Central memory CD8-positive, alpha-beta T cell (primary cell): ENCODE measurements around the gene RNF212.
A peak's percentile ranks its signal among the peaks of the same experiment; 100 is the strongest.

Experiments
- ATAC-seq: fragments of 150-1000 bp; cut with Tn5 transposase; replicated peaks from 2 replicates; pipeline ENCODE4 v1.10.0; 2022; ENCODE audit warnings: mild to moderate bottlenecking, moderate FRiP score, moderate number of reproducible peaks; ENCODE audit not compliant: poor library complexity, severe bottlenecking; ENCODE audit errors: extremely low read depth
- DNase-seq, 2 donors: peaks; one replicate each; pipeline ENCODE4 v3.0.0; 2021; ENCODE audit warnings: low spot score in 2 of 2
- H3K27ac Mint-ChIP-seq: one replicate; pipeline ENCODE4 v1.8.0; 2022; ENCODE audit warnings: low read depth, mild to moderate bottlenecking, moderate library complexity, mixed read lengths
- H3K27me3 Mint-ChIP-seq: one replicate; pipeline ENCODE4 v1.8.0; 2022; ENCODE audit warnings: mixed read lengths
- H3K36me3 Mint-ChIP-seq: one replicate; pipeline ENCODE4 v1.8.0; 2022; ENCODE audit warnings: mild to moderate bottlenecking, moderate library complexity, mixed read lengths; ENCODE audit not compliant: insufficient read depth
- H3K4me1 Mint-ChIP-seq: one replicate; pipeline ENCODE4 v1.8.0; 2022; ENCODE audit warnings: mixed read lengths
- H3K4me3 Mint-ChIP-seq: one replicate; pipeline ENCODE4 v1.8.0; 2022; ENCODE audit warnings: mild to moderate bottlenecking, moderate library complexity, mixed read lengths
- H3K9me3 Mint-ChIP-seq: one replicate; pipeline ENCODE4 v1.8.0; 2022; ENCODE audit warnings: mixed read lengths

RNF212 gene

DNA sequence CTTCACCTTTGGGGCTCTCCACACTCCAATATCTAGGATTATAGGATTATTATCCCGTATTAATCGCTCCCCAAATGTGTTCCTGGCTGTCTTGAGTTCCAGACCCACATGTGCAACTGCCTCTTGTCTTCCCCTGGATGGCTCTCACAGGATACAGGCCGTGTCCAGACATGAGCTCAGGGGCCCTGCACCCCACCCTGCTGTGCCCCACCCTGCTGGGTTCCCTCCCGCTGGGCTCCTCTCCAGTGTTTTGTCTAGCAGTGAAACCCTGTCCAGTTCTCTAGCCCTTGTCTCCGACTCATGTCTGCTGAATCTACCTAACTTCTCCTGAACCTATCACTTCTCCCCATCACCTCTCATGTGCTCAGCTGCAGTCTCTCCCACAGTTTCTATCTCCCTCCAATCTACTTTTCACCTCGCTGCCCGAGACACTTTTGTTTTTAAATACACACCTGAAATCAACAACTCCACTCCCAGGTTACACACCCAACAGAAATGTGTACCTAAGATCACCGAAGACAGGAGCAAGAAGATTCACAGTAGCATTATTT, 2.0 kb downstream of the RNF212 start:
- Mint-ChIP-seq H3K27ac (no peak overlapping the region), H3K4me1 (no peaks in the 10 kb centered on the region), H3K36me3 (peaks cover 2% of the 10 kb centered on the region), H3K27me3 (peaks cover 31% of the 10 kb centered on the region), H3K9me3 (no peaks in the 10 kb centered on the region), H3K4me3 (no peak overlapping the region)
- ATAC-seq (no peak), DNase-seq (no peak)

DNA sequence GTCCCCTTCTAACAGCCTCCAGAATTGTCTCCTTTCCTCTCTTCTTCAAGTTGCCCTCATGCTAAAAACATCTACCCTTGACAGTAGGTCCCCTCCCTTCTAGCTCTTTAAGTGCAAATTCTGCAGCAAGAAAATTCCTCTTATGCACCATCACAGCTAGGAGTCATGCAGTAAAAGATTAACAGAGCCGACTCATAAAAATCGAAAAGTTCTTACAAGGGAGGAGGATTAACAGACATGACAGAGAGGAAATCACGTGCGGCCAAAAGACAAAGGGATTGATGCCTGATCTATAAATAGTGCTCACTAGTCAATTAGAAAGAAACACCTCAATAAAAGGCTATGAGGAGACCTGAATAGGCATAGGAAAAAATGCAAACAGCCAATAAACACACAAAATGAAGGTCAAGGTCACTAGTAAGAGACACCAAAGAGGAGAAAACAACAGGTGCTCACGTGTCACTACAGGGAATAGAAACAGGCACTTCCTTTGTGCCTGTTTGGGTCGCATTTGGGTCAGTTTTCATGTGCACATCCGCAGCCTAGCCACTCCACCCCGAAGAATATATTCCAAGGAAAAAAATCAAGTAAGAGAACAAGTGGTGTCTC, 3.4 kb downstream of the RNF212 start:
- Mint-ChIP-seq H3K9me3 (no peaks in the 10 kb centered on the region), H3K36me3 (peaks cover 2% of the 10 kb centered on the region), H3K4me1 (no peaks in the 10 kb centered on the region), H3K4me3 (no peak overlapping the region), H3K27me3 (peaks cover 30% of the 10 kb centered on the region), H3K27ac (no peak overlapping the region)
- no peak for DNase-seq
- no peak for ATAC-seq

DNA sequence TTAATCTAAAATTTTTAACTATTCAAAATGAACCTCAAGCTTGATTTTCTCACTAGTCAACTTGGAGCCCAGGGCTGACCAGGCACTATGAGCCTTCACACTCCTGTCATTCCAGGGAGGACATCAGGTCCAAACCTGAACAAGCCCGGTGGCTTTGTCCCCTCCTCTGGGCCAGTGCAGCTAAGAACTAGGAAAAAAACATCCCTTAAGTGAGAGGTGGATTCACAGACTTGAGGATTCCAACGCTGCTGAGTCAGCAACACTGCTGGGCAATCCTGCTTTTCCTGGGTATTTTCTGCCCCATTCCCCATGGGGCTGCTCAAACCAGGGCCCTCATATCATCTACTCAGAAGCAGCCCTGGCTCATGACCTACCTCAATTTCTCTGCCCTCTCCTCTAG, 4.0 kb downstream of the RNF212 start:
- no peak for ATAC-seq
- no peaks in the 10 kb centered on the region for H3K9me3 Mint-ChIP-seq
- no peaks in the 10 kb centered on the region for H3K36me3 Mint-ChIP-seq
- no peak overlapping the region for H3K4me3 Mint-ChIP-seq
- no peaks in the 10 kb centered on the region for H3K4me1 Mint-ChIP-seq
- DNase-seq, result no peak
- peaks cover 30% of the 10 kb centered on the region for H3K27me3 Mint-ChIP-seq
- H3K27ac Mint-ChIP-seq, result no peak overlapping the region

DNA sequence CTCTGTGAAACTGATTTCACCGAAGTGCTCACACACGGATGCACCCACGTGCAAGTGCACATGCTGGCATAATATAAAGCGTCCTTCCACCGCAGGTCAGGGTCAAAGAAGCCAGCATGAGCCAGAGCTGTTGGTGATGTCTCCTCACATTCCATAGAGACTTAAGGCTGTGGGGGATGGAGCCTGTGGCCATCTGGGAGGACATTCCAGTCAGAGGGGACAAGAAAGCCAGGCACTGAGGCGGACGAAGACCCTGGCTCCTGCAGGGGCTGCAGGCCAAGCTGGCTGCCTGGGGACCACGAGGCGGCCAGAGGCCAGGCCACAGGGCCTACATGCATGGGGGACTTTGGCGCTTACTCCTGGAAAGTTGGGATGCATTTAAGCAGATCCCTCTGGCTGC, 7.7 kb downstream of the RNF212 start:
- Mint-ChIP-seq H3K4me3 (no peak overlapping the region), H3K4me1 (no peaks in the 10 kb centered on the region)

DNA sequence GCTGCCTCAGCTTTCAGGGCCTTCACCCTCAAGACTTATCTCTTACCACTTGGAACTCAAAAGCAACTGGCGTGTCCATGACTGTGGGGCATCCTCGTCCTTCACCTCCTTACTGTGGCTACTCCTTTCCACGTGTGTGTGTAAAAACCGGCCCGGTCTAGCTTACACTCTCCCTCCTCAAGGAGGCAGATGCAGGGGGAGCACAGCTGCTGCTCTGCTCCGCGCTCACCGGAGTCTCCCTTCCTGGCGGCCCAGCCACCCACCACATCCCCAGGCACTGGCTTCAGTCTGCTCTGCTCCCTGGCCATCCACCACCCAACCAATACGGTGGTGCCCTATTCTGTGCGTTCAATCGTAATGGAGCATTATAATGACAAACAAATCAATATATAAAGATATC, 8.3 kb downstream of the RNF212 start:
- Mint-ChIP-seq H3K9me3 (no peaks in the 10 kb centered on the region), H3K27ac (no peak overlapping the region), H3K27me3 (peaks cover 8% of the 10 kb centered on the region), H3K36me3 (no peaks in the 10 kb centered on the region), H3K4me3 (no peak overlapping the region), H3K4me1 (no peaks in the 10 kb centered on the region)
- ATAC-seq (no peak), DNase-seq (no peak)

More for the DNA sequence above, 7.7 kb downstream of the RNF212 start:
- H3K27ac Mint-ChIP-seq, result peak overlapping the region; percentile 53
- no peak for ATAC-seq
- DNase-seq, result no peak
- no peaks in the 10 kb centered on the region for H3K36me3 Mint-ChIP-seq
- peaks cover 14% of the 10 kb centered on the region for H3K27me3 Mint-ChIP-seq
- H3K9me3 Mint-ChIP-seq, result no peaks in the 10 kb centered on the region

DNA sequence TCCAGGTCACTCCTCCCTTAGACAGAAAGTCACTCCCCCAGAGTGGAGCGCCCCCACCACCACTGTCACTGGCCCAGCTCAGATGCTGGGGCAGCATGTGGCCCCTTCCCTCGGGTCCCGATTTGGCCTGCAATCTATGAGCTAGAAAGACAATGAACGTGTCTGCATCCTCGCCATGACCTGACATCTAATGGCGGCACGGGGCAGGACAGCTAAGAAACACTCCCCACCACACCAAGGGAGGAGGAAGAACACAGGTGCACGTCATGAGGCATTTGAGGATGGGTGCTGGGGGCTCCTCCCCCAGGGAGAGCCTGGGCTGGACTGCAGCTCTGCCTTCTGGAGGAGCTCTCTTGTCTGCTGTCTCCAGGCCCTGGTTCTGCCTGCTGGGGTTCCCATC, 8.7 kb downstream of the RNF212 start:
- Mint-ChIP-seq H3K27ac (no peak overlapping the region), H3K9me3 (no peaks in the 10 kb centered on the region), H3K4me1 (no peaks in the 10 kb centered on the region), H3K27me3 (peaks cover 4% of the 10 kb centered on the region), H3K4me3 (no peak overlapping the region), H3K36me3 (no peaks in the 10 kb centered on the region)
- ATAC-seq (no peak), DNase-seq (no peak)

DNA sequence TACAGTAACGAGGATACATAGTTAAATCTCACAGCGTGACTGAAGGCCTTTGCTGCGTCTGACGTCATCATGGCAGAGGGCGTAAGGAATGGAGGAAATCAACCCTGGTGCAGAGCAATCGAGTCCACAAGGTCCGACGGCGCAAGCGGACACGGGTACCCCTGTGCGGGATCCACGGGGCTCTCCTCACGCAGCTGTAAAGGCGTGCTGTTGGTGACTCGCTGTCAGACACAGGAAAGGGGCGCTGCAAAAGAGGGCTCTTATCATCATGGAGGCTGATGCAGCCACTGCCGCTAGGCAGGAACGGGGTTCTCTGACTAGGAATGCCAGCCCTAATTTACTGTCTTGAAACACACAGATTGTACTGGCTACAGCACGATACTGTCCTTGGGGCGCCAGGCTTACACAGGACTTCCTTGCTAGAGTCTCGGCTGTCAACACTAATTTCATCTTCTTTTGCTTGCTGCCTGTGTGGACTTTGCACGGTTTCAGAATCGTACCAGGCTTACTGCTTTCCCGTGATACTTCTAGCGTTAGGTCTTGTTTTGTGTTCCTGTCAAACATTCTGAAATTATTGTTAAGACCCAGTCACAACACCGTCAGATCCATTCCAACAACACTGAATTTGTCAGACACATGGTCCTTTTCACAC, 13.6 kb downstream of the RNF212 start:
- Mint-ChIP-seq H3K27ac (no peak overlapping the region), H3K36me3 (no peaks in the 10 kb centered on the region), H3K4me3 (no peak overlapping the region), H3K9me3 (no peaks in the 10 kb centered on the region), H3K4me1 (no peaks in the 10 kb centered on the region), H3K27me3 (no peaks in the 10 kb centered on the region)
- no peak for ATAC-seq
- DNase-seq, result no peak

DNA sequence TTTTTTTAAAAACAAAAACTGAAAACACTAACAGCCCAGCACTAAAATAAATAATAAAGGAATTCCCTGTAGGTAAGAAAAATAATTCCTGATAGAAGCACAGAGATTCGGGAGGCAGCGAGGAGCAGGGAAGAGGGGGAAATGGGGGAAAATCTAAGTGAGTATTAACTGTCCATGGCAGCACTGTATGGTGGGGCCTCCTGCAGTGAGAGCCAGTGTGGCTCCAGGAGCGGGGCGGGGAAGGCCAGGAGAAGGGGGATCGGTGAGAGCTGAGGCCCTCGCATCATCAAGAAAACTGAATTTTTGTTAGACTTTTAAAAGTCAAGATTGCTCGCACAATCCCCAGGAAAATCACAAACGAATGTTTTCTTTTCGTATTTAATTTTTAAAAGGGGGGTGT, 14.1 kb downstream of the RNF212 start:
- DNase-seq (no peak), ATAC-seq (no peak)
- no peaks in the 10 kb centered on the region for H3K4me1 Mint-ChIP-seq
- H3K9me3 Mint-ChIP-seq, result no peaks in the 10 kb centered on the region
- H3K4me3 Mint-ChIP-seq, result no peak overlapping the region
- peaks cover 4% of the 10 kb centered on the region for H3K27me3 Mint-ChIP-seq
- no peak overlapping the region for H3K27ac Mint-ChIP-seq
- H3K36me3 Mint-ChIP-seq, result no peaks in the 10 kb centered on the region

DNA sequence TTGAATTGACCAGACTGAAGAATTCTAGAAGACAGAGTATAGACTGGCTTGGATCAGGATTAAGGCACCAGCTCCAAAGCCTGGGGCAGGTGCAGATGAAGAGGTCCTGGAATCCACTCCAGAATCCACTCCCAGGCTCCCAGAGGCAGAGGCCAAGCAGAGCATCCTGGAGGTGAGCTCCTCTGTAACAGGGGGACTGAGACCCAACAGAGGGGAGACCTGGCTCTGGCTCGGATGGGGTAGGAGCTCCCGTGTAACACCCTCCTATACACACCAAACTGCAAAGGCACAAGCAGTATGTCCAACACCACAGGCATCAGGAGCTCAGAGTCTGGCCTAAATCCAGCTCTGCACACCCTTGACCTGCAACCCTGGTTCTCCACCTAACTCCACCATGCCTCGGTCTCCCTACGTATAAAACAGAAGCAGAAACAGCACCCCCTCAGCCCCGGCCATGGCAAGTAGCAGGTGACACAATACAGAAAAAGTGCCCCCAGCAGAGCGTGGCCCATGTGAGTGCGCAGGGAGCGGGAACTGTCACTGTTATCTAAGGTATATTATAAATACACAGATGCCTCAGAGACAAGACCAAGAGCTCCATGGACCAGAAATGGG, 14.9 kb downstream of the RNF212 start:
- H3K9me3 Mint-ChIP-seq, result no peaks in the 10 kb centered on the region
- H3K36me3 Mint-ChIP-seq, result peaks cover 3% of the 10 kb centered on the region
- no peak overlapping the region for H3K27ac Mint-ChIP-seq
- no peaks in the 10 kb centered on the region for H3K4me1 Mint-ChIP-seq
- ATAC-seq (no peak), DNase-seq (no peak)
- peaks cover 12% of the 10 kb centered on the region for H3K27me3 Mint-ChIP-seq
- no peak overlapping the region for H3K4me3 Mint-ChIP-seq

DNA sequence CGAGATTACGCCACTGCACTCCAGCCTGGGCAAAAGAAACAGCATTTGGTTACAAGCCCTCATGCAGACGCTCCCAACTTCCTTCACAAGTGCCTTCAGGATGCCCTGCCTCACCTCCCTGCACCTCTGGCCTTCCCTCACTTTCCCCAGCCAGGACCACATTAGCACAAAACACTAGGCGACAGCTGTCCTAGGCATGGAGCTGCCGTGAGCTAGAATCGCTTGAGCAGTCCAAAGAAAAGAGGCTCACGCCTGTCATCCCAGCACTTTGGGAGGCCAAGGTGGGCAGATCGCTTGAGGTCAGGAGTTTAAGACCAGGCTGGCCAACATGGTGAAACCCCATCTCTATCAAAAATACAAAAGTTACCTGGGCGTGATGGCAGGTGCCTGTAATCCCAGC, 15.8 kb downstream of the RNF212 start:
- no peak overlapping the region for H3K27ac Mint-ChIP-seq
- ATAC-seq, result no peak
- H3K9me3 Mint-ChIP-seq, result no peaks in the 10 kb centered on the region
- H3K36me3 Mint-ChIP-seq, result peaks cover 5% of the 10 kb centered on the region
- H3K4me1 Mint-ChIP-seq, result no peaks in the 10 kb centered on the region
- peaks cover 17% of the 10 kb centered on the region for H3K27me3 Mint-ChIP-seq
- no peak for DNase-seq
- H3K4me3 Mint-ChIP-seq, result no peak overlapping the region

DNA sequence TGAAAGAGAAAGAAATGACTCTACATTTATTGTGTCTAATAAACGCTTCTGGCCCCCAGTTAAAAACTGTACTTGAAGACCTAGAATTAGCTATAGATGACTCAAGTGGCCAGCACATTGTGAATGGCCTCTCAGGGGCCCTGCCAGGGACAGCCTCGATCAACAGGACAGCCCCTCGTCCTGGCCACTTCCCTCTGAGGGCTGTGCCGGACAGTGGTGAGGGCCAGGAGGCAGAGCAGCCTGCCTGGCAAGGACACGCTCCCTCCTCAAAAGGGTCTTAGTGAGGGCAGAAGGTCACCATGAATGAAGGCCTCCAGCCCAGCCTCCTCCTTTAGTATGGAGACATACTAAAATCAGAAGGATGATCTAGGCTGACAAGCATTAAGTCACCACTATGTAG, 16.5 kb downstream of the RNF212 start:
- DNase-seq (no peak), ATAC-seq (no peak)
- Mint-ChIP-seq H3K27ac (no peak overlapping the region), H3K4me1 (no peaks in the 10 kb centered on the region), H3K9me3 (no peaks in the 10 kb centered on the region), H3K36me3 (peaks cover 5% of the 10 kb centered on the region), H3K4me3 (no peak overlapping the region), H3K27me3 (peaks cover 21% of the 10 kb centered on the region)

DNA sequence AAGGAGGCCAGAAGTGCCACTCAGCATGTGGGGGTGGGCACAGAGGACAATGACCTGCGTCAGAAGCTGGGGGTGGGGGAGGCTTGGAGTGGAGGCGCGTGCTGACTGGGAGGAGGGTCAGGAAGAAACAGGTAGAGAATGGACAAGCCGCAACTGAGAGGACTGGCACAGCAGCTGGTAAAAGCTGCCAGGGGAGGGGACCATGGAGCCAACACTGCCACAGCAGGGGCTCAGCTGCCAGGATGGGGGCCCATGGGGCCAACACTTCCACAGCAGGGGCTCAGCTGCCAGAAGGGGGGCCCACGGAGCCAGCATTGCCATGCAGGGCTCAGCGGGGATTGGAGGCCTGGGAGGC, 19.1 kb downstream of the RNF212 start:
- DNase-seq, result no peak
- Mint-ChIP-seq H3K4me1 (no peaks in the 10 kb centered on the region), H3K4me3 (no peak overlapping the region), H3K36me3 (peaks cover 5% of the 10 kb centered on the region), H3K27me3 (peaks cover 21% of the 10 kb centered on the region), H3K27ac (peak overlapping the region; percentile 10), H3K9me3 (no peaks in the 10 kb centered on the region)
- no peak for ATAC-seq
